OCI-LY1 (cell line): Measurements from ENCODE around the gene GAPDHS.

Experiments used
- H2AFZ ChIP-seq: fragments of 200-600 bp; sonication (generic), shearing (Covaris generic); 2 replicates; pipeline ENCODE4 v1.6.0; 2014; ENCODE audit warnings: antibody characterized with exemption, mild to moderate bottlenecking, low read length
- H3F3A ChIP-seq: fragments of 200-600 bp; sonication (generic), shearing (Covaris generic); 2 replicates; pipeline ENCODE4 v1.6.0; 2014; ENCODE audit warnings: mild to moderate bottlenecking, antibody characterized with exemption, low read length, moderate library complexity; ENCODE audit not compliant: insufficient read depth
- H3K27ac ChIP-seq: fragments of 200-600 bp; sonication (generic); 2 replicates; pipeline ENCODE4 v1.5.1; 2014; ENCODE audit warnings: low read length, mixed run types, mild to moderate bottlenecking, low read depth; ENCODE audit not compliant: poor library complexity, severe bottlenecking
- H3K27me3 ChIP-seq: fragments of 200-600 bp; sonication (generic); 2 replicates; pipeline ENCODE4 v1.6.0; 2014; ENCODE audit warnings: antibody characterized with exemption, mild to moderate bottlenecking, low read length, moderate library complexity; ENCODE audit not compliant: insufficient read depth
- H3K36me3 ChIP-seq: fragments of 200-600 bp; sonication (generic); 2 replicates; pipeline ENCODE4 v1.6.1; 2014; ENCODE audit warnings: mild to moderate bottlenecking, antibody characterized with exemption, low read length, moderate library complexity, mixed read lengths; ENCODE audit not compliant: insufficient read depth
- H3K4me1 ChIP-seq: fragments of 200-600 bp; sonication (generic); 2 replicates; pipeline ENCODE4 v1.5.1; 2014; ENCODE audit warnings: mild to moderate bottlenecking, low read length, moderate library complexity; ENCODE audit not compliant: insufficient read depth, severe bottlenecking
- H3K4me2 ChIP-seq: fragments of 200-600 bp; sonication (generic), shearing (Covaris generic); 2 replicates; pipeline ENCODE4 v1.6.1; 2014; ENCODE audit warnings: low read length
- H3K4me3 ChIP-seq: fragments of 200-600 bp; sonication (generic); 2 replicates; pipeline ENCODE4 v1.5.1; 2014; ENCODE audit warnings: low read length, low read depth, mild to moderate bottlenecking, mixed read lengths; ENCODE audit not compliant: poor library complexity, severe bottlenecking
- H3K79me2 ChIP-seq: fragments of 200-600 bp; shearing (Covaris generic); 2 replicates; pipeline ENCODE4 v1.6.1; 2016; ENCODE audit warnings: mixed run types, low read length, mixed read lengths; ENCODE audit not compliant: insufficient read depth
- H3K9ac ChIP-seq: fragments of 200-600 bp; sonication (generic), shearing (Covaris generic); 2 replicates; pipeline ENCODE4 v1.6.1; 2014; ENCODE audit warnings: mild to moderate bottlenecking, low read length, mixed read lengths
- H3K9me2 ChIP-seq: fragments of 200-600 bp; sonication (generic), shearing (Covaris generic); 2 replicates; pipeline ENCODE4 v1.6.1; 2014; ENCODE audit warnings: low read depth, mild to moderate bottlenecking, low read length, mixed read lengths
- H3K9me3 ChIP-seq: fragments of 200-600 bp; shearing (Covaris generic); 2 replicates; pipeline ENCODE4 v1.6.1; 2014; ENCODE audit warnings: low read length, mixed read lengths
- H4K20me1 ChIP-seq: fragments of 200-600 bp; sonication (generic), shearing (Covaris generic); 2 replicates; pipeline ENCODE4 v1.6.0; 2016; ENCODE audit warnings: mild to moderate bottlenecking, low read length; ENCODE audit not compliant: insufficient read depth
- CTCF ChIP-seq: fragments of 200-600 bp; sonication (generic), shearing (Covaris generic); IDR thresholded peaks from 2 replicates; pipeline ENCODE4 v1.5.1; 2017; ENCODE audit warnings: mild to moderate bottlenecking, antibody characterized with exemption, low read length, moderate library complexity, mixed read lengths
- EZH2 ChIP-seq: fragments of 200-600 bp; sonication (generic), shearing (Covaris generic); IDR thresholded peaks from 2 replicates; pipeline ENCODE4 v1.8.0; 2017; ENCODE audit warnings: borderline replicate concordance, mixed run types, mild to moderate bottlenecking, antibody characterized with exemption, low read length, moderate library complexity, mixed read lengths

The GAPDHS gene

DNA sequence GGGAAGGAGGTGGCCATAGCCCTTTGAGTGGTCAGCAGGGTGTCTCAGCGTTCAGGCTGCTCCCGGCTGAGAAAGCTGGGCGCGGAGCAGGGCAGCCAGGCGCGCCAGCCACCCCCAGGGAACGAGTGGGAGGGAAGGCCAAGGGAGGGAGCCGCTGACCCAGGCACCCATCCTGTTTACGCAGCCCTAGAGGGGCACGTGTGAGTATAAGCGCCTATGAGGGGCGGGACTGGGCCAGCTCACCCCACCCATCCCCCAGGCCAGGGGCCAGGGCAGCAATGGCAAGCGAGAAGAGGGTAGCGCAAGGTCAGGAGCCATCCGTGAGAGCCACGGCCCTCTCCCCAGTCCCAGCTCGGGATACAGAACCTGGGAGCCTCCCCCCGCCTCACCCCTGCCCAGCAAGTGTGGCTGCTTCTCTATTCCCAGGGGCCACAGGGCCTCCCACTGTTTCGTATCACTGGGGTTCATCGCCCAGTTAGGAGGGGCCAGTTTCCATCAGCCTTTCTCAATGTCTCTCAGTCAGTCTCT is 18.9 kb upstream of the GAPDHS start:
- H3F3A ChIP-seq, result no peaks in the 10 kb centered on the region
- no peaks in the 10 kb centered on the region for H3K79me2 ChIP-seq
- H2AFZ ChIP-seq, result no peak overlapping the region
- peaks cover 5% of the 10 kb centered on the region; the same call in 1 of the 2 replicates for H3K27me3 ChIP-seq
- H4K20me1 ChIP-seq, result no peaks in the 10 kb centered on the region
- H3K4me1 ChIP-seq, result no peaks in the 10 kb centered on the region
- TF ChIP-seq CTCF (no peak), EZH2 (no peak)
- no peaks in the 10 kb centered on the region for H3K9me2 ChIP-seq
- no peak overlapping the region for H3K4me2 ChIP-seq
- H3K4me3 ChIP-seq, result no peak overlapping the region
- no peak overlapping the region for H3K27ac ChIP-seq
- no peak overlapping the region for H3K9ac ChIP-seq
- H3K36me3 ChIP-seq, result no peaks in the 10 kb centered on the region
- H3K9me3 ChIP-seq, result no peaks in the 10 kb centered on the region

- Histone ChIP-seq H3F3A (no peaks in the 10 kb centered on the region), H3K9me3 (no peaks in the 10 kb centered on the region), H3K9me2 (no peaks in the 10 kb centered on the region), H3K79me2 (no peaks in the 10 kb centered on the region), H3K27me3 (peaks cover 5% of the 10 kb centered on the region; the same call in 1 of the 2 replicates), H3K9ac (no peak overlapping the region), H2AFZ (no peak overlapping the region), H4K20me1 (no peaks in the 10 kb centered on the region), H3K36me3 (no peaks in the 10 kb centered on the region), H3K27ac (no peak overlapping the region), H3K4me2 (no peak overlapping the region), H3K4me1 (no peaks in the 10 kb centered on the region), H3K4me3 (no peak overlapping the region)
- no peak for TF ChIP-seq CTCF
- TF ChIP-seq EZH2, result no peak
Observed at GRCh38 chr19:35516310-35516709, 16.9 kb upstream of the GAPDHS start.

DNA sequence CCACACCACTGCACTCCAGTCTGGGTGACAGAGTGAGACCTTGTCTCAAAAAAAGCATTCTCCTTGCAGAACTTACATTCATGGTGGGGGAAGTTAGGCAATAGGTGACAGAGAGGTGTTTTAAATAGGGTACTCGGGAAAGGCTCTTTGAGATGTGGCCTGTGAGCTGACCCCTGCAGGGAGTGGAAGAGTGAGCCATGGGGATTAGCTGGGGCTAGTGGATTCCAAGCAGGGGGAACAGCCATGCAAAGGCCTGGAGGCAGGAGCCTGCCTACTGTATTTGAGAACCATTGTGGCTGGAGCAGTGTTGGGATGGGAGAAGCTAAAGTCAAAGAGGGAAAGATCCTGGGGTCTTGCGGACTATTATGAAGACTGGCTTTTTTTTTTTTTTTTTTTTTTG is 15.9 kb upstream of the GAPDHS start:
- no peak for TF ChIP-seq CTCF
- TF ChIP-seq EZH2, result no peak

More for the DNA sequence above, 15.9 kb upstream of the GAPDHS start:
- Histone ChIP-seq H2AFZ (no peak overlapping the region), H3K9ac (no peak overlapping the region), H3K79me2 (no peaks in the 10 kb centered on the region), H4K20me1 (no peaks in the 10 kb centered on the region), H3K4me1 (no peaks in the 10 kb centered on the region), H3K27me3 (peaks cover 5% of the 10 kb centered on the region; the same call in 1 of the 2 replicates), H3K9me3 (no peaks in the 10 kb centered on the region), H3K4me3 (no peak overlapping the region), H3K27ac (no peak overlapping the region), H3K9me2 (no peaks in the 10 kb centered on the region), H3F3A (no peaks in the 10 kb centered on the region), H3K4me2 (no peak overlapping the region), H3K36me3 (no peaks in the 10 kb centered on the region)
